ENCODE results near the gene POMT2.

DNA sequence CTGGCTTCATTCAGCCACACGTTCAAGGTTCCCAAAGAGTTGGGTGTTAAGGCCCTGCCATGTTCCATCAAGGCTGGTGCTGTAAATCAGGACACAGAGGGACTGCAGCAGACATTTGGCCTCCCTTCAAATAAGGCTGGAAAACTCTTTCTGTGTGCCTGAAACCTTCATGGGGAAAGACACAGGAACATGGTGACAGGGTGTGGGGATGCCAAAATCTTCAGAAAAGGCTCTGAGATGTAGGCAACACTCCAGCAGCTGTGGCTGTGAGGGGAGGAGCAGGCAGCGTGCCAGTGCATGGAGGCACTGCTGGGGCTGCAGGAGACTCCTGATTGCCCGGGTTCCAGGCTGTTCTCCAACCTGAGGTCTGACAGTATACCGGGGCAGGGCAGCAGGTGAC, 15.0 kb downstream of the POMT2 start:
- TF ChIP-seq CTCF (conservative IDR thresholded peaks at IDR 0.05 in 1 of 2, IDR thresholded peaks at IDR 0.05 in 1 of 2; ENCODE audit: low read depth in 1 of 2, low read length in 2 of 2) (no peak), EZH2 (IDR thresholded peaks at IDR 0.05; ENCODE audit: low read length, missing control alignments) (no peak)
